Spleen (tissue), 11 donors: ENCODE results near the gene GRAP2. TPM values are rescaled to one million over a fixed set of nuclear protein-coding genes. Genes with fewer than 3 reads are reported as not detected.

Source experiments
- DNase-seq: peaks from one replicate; pipeline ENCODE4 v3.0.0-alpha.2; 2020
- H3K27ac ChIP-seq, 8 donors: fragments of 200-600 bp; sonication (generic) in 7 of 8; 1 replicate in 4 of 8; 2 replicates in 4 of 8; pipeline versions ENCODE4 v1.5.0 to v1.8.0; 2016 to 2021; ENCODE audit warnings: inconsistent platforms in 4 of 8, mild to moderate bottlenecking in 4 of 8, moderate library complexity in 1 of 8
- H3K27me3 ChIP-seq, 7 donors: fragments of 200-600 bp; sonication (generic) in 6 of 7; replicated peaks in 1 of 7; 1 replicate in 4 of 7; 2 replicates in 3 of 7; pipeline versions ENCODE4 v1.5.0 to v1.8.0; 2016 to 2021; ENCODE audit warnings: inconsistent platforms in 3 of 7, mild to moderate bottlenecking in 1 of 7
- H3K36me3 ChIP-seq, 6 donors: fragments of 200-600 bp; sonication (generic) in 5 of 6; 1 replicate in 4 of 6; 2 replicates in 2 of 6; pipeline versions ENCODE4 v1.5.0 to v1.8.0; 2016 to 2021; ENCODE audit warnings: inconsistent platforms in 2 of 6
- H3K4me1 ChIP-seq, 6 donors: fragments of 200-600 bp; sonication (generic) in 5 of 6; 1 replicate in 3 of 6; 2 replicates in 3 of 6; pipeline versions ENCODE4 v1.5.0 to v1.8.0; 2016 to 2021; ENCODE audit warnings: inconsistent platforms in 3 of 6
- H3K4me3 ChIP-seq, 8 donors: fragments of 200-600 bp; sonication (generic) in 7 of 8; 1 replicate in 4 of 8; 2 replicates in 4 of 8; pipeline versions ENCODE4 v1.5.0 to v1.8.0; 2016 to 2021; ENCODE audit warnings: inconsistent platforms in 4 of 8, mild to moderate bottlenecking in 4 of 8, moderate library complexity in 2 of 8
- H3K9me3 ChIP-seq, 8 donors: fragments of 200-600 bp; sonication (generic) in 7 of 8; 1 replicate in 4 of 8; 2 replicates in 4 of 8; pipeline versions ENCODE4 v1.5.0 to v1.8.0; 2016 to 2021; ENCODE audit warnings: inconsistent platforms in 4 of 8
- POLR2A ChIP-seq, 3 donors: fragments of 450-650 bp; IDR thresholded peaks; one replicate each; pipeline ENCODE4 v1.5.1; 2017; ENCODE audit warnings: antibody characterized with exemption in 3 of 3, mild to moderate bottlenecking in 1 of 3
- POLR2AphosphoS5 ChIP-seq, 3 donors: sonication (generic); formaldehyde crosslinking; IDR thresholded peaks; one replicate each; pipeline ENCODE4 v1.5.1; 2017; ENCODE audit warnings: antibody characterized with exemption in 3 of 3
- WGBS, 5 donors: extraction: QIAGEN DNeasy Blood & Tissue Kit in 3 of 5; methylation state at CpG; one replicate each; pipeline versions ENCODE4 v1.1.5 to v1.1.7; 2013 to 2018; 5-methylcytosine and 5-hydroxymethylcytosine counted together
- intact Hi-C: fragments of 100-400 bp; cut with DNase I; formaldehyde crosslinking; loops from one replicate; pipeline ENCODE4 v1.15.0; 2023; ENCODE audit warnings: low total_unique reads
- polyA plus RNA-seq, 3 donors: library from polyadenylated mRNA; stranded (reverse); fragments of 200-250 nt; gene quantifications; one replicate each; pipeline ENCODE4 v1.2.1, GENCODE V29; 2013
- total RNA-seq, 7 donors: library from RNA; depleted of rRNA in 3 of 7; stranded (reverse); fragments of >200 nt in 3 of 7; fragmentation: NEBNext Ultra II Directional in 4 of 7; extraction: Animal tissue kit (Norgen Biotek cat#: 25700) in 4 of 7; gene quantifications; one replicate each; pipeline versions ENCODE4 v1.1.0 to v1.2.1, GENCODE V29; 2016 to 2021
- TF ChIP-seq, protein P1 (sequence below), 11 experiments: fragments of 200-600 bp in 7 of 11; fragments of 450-650 bp in 4 of 11; sonication (generic) in 4 of 11; IDR thresholded peaks in 8 of 11; conservative IDR thresholded peaks in 3 of 11; 1 replicate in 7 of 11; 2 replicates in 4 of 11; pipeline versions ENCODE4 v1.4.0 to v1.8.0; 2016 to 2021; ENCODE audit warnings: antibody characterized with exemption in 11 of 11, inconsistent platforms in 4 of 11, mild to moderate bottlenecking in 1 of 11
- donor health status: healthy with polysubstance abuse.
- donor health status: DM: no; HTN: no; CAD: no; lungs with moderate emphysema.
- donor health status: DM: no; HTN: no; CAD: no.
- donor health status: Bipolar disorder and iron deficiency.
- donor health status: healthy.
- donor health status: DM: no; HTN: no; CAD: no.
- donor health status: DM: yes; HTN: yes; CAD: no.

Gene GRAP2
- total and polyA plus RNA-seq, 10 donors = 3.1 to 40.3 (median 29.8) TPM

DNA sequence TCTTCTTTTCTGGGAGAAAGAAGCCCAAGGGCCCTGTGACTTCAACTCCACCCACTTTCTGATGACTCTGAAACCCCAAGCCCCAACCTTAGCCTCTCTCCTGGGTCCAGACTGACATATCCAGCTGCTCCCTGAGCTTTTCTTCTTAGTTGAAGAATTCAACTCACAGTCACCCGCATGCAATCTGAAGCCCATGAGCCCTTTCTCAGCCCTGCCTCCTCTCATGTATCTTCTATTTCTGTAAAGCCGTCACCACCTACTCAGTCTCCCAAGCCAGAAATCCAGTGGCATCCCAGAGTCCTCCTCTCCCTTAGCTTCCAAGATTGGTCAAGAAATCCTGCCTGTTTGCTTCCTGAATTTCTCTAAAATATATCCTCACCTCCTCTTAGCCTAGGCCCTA lies 52.2 kb downstream of the GRAP2 start:
- H3K4me1 ChIP-seq = peaks cover 23 to 100% (median 49%) of the 10 kb centered on the region in 6 donors
- TF ChIP-seq POLR2A (IDR thresholded peaks at IDR 0.05) (no peak), POLR2AphosphoS5 (IDR thresholded peaks at IDR 0.05) (no peak)
- TF ChIP-seq, protein P1, sequence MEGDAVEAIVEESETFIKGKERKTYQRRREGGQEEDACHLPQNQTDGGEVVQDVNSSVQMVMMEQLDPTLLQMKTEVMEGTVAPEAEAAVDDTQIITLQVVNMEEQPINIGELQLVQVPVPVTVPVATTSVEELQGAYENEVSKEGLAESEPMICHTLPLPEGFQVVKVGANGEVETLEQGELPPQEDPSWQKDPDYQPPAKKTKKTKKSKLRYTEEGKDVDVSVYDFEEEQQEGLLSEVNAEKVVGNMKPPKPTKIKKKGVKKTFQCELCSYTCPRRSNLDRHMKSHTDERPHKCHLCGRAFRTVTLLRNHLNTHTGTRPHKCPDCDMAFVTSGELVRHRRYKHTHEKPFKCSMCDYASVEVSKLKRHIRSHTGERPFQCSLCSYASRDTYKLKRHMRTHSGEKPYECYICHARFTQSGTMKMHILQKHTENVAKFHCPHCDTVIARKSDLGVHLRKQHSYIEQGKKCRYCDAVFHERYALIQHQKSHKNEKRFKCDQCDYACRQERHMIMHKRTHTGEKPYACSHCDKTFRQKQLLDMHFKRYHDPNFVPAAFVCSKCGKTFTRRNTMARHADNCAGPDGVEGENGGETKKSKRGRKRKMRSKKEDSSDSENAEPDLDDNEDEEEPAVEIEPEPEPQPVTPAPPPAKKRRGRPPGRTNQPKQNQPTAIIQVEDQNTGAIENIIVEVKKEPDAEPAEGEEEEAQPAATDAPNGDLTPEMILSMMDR (IDR thresholded peaks at IDR 0.05 in 8 of 11, conservative IDR thresholded peaks at IDR 0.05 in 3 of 11) = no peak
- H3K36me3 ChIP-seq = peaks cover 0 to 28% (median 1%) of the 10 kb centered on the region in 6 donors
- intact Hi-C loops = no loop called here
- H3K27me3 ChIP-seq = peaks cover 0 to 7% (median 0%) of the 10 kb centered on the region in 7 donors
- WGBS, 5 donors = 88 to 96% (median 95%) methylated on average over 2 of the region's 2 CpGs
- H3K27ac ChIP-seq = peak overlapping the region in 3 of 8 donors; percentile 37 to 63 (median 60)
- DNase-seq = no peak
- H3K9me3 ChIP-seq = no peaks in the 10 kb centered on the region
- H3K4me3 ChIP-seq = no peak overlapping the region

DNA sequence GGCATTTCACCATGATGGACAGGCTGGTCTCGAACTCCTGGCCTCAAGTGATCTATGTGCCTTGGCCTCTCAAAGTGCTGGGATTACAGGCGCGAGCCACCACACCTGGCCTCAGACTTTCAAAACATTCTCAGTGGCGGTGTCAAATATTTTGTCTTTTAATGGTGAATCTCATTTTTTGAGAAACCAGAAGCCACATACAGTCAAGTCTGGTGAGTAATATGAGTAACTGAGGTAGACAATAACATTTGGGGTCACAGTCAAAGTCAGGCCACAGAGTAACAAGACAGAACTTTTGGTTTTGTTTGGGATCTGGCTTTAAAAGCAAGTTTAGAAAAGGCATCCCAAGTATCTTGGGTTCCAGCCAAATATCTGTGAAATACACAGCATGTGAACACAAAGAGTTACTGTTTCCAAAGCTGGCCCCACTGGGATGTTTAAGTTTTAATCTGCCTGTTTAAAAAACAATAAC lies 53.7 kb downstream of the GRAP2 start:
- TF ChIP-seq, protein P1 (IDR thresholded peaks at IDR 0.05 in 8 of 11, conservative IDR thresholded peaks at IDR 0.05 in 3 of 11) = no peak
- TF ChIP-seq POLR2AphosphoS5 (IDR thresholded peaks at IDR 0.05) = no peak
- TF ChIP-seq POLR2A (IDR thresholded peaks at IDR 0.05) = no peak
- intact Hi-C loops = no loop called here
- H3K36me3 ChIP-seq = peaks cover 0 to 41% (median 1%) of the 10 kb centered on the region in 6 donors
- peaks cover 0 to 13% (median 0%) of the 10 kb centered on the region in 7 donors for H3K27me3 ChIP-seq
- 86 to 92% (median 90%) methylated on average over 4 of the region's 4 CpGs for WGBS, 5 donors
- H3K9me3 ChIP-seq = no peaks in the 10 kb centered on the region
- H3K27ac ChIP-seq = peak overlapping the region in 3 of 8 donors; percentile 17 to 38 (median 36)
- no peak for DNase-seq
- H3K4me1 ChIP-seq = peaks cover 29 to 100% (median 55%) of the 10 kb centered on the region in 6 donors
- no peak overlapping the region for H3K4me3 ChIP-seq

DNA sequence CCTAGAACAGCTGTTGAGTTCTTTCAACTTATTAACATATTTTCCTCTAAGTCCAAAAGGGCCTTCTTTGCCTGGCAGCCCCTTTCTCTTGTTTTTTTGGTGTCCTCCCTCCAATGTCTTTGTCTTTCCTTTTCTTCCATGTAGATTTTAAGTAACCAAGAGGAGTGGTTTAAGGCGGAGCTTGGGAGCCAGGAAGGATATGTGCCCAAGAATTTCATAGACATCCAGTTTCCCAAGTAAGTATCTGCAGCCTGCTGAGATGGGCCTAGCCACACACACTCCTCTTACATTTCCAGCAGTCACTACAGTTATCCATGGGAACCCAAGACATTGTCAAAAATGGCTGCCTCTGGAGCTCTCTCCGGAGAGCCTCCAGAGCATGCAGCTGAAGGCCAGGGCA lies 54.8 kb downstream of the GRAP2 start:
- Histone ChIP-seq H3K4me1 (peaks cover 25 to 100% (median 52%) of the 10 kb centered on the region in 6 donors), H3K27me3 (peaks cover 0 to 14% (median 0%) of the 10 kb centered on the region in 7 donors), H3K4me3 (no peak overlapping the region), H3K9me3 (no peaks in the 10 kb centered on the region), H3K27ac (no peak overlapping the region), H3K36me3 (peaks cover 0 to 50% (median 1%) of the 10 kb centered on the region in 6 donors)
- DNase-seq = no peak
- no peak for TF ChIP-seq POLR2A (IDR thresholded peaks at IDR 0.05)
- TF ChIP-seq, protein P1 (IDR thresholded peaks at IDR 0.05 in 8 of 11, conservative IDR thresholded peaks at IDR 0.05 in 3 of 11) = no peak
- TF ChIP-seq POLR2AphosphoS5 (IDR thresholded peaks at IDR 0.05) = no peak
- intact Hi-C loops = no loop called here
- 88 to 100% (median 94%) methylated on average over 2 of the region's 2 CpGs for WGBS, 5 donors

DNA sequence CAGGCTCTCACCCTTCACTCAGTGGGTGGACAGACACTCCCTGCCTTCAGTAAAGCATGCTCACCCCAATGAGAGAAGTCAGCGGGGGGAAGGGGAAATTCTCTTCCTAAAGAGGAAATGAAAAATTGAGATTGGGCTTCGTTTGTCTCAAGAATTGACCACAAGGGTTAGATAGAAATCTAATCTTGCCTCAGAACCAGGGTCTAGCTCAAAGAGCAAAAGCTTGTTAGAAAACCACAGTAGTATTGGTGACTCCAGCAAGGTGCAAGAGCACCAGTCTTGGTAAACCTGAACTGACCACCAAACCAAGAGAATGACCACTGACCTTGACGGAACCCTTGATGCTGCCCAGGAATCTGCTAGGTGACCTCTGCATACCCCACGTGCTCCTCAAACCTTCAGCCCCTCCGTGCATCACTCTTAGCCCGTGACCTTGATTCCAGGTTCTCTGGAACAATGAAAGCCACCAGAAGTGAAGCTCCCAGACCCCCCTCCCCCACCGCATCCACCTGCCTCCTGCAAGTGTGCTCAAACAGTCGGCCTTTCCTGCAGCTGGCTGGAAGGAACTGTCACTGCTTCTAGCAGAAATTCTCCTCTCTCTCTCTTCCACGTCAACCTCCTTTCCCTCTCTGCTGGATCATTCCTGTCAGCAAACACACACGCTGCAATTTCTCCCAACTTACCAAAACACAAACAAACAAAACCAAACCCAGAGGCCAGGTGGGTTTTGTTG lies 56.2 kb downstream of the GRAP2 start:
- Histone ChIP-seq H3K4me3 (no peak overlapping the region), H3K27ac (peak overlapping the region in 2 of 8 donors; percentile 4 to 10), H3K27me3 (peaks cover 0 to 14% (median 0%) of the 10 kb centered on the region in 7 donors), H3K4me1 (peaks cover 22 to 100% (median 48%) of the 10 kb centered on the region in 6 donors), H3K9me3 (no peaks in the 10 kb centered on the region), H3K36me3 (peaks cover 0 to 50% (median 1%) of the 10 kb centered on the region in 6 donors)
- no peak for DNase-seq
- WGBS, 5 donors = 26 to 47% (median 32%) methylated on average over 9 to 10 of the region's 10 CpGs
- TF ChIP-seq, protein P1 (IDR thresholded peaks at IDR 0.05 in 8 of 11, conservative IDR thresholded peaks at IDR 0.05 in 3 of 11) = no peak
- TF ChIP-seq POLR2AphosphoS5 (IDR thresholded peaks at IDR 0.05) (no peak), POLR2A (IDR thresholded peaks at IDR 0.05) (no peak)
- intact Hi-C loops = no loop called here
